ENCODE measurements around the gene WDR88.
"Not testable (repeated sequence)": the region's sequence is repeated elsewhere in the genome, so short reads cannot be mapped to it uniquely, and the experiment has no call there.

WDR88 gene

DNA sequence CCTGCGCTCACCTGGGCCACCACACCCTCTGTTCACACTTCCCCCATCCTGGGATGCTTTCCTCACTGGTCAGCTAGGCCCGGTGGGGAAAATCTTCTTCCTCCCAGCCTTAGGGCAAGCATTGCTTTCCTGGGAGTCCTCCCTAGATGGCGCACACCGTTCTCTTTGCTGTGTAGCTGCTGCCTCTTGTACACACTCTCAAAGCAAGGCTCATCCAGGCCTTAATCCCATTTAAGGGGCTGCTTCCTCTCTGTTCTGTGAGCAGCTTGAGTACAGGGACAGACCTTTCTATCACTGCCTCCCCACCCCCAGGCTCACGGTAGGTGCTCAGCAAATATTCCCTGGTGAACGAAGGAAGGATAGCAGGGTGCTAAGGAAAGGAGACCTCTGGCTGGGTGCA is 82.7 kb downstream of the WDR88 start:
- Mint-ChIP-seq H3K4me3 (no peak overlapping the region), H3K9me3 (no peaks in the 10 kb centered on the region), H3K27me3 (no peaks in the 10 kb centered on the region), H3K4me1 (no peaks in the 10 kb centered on the region), H3K27ac (no peak overlapping the region), H3K36me3 (ENCODE audit: low read depth) (no peaks in the 10 kb centered on the region)
- DNase-seq (no peak), ATAC-seq (no peak)

DNA sequence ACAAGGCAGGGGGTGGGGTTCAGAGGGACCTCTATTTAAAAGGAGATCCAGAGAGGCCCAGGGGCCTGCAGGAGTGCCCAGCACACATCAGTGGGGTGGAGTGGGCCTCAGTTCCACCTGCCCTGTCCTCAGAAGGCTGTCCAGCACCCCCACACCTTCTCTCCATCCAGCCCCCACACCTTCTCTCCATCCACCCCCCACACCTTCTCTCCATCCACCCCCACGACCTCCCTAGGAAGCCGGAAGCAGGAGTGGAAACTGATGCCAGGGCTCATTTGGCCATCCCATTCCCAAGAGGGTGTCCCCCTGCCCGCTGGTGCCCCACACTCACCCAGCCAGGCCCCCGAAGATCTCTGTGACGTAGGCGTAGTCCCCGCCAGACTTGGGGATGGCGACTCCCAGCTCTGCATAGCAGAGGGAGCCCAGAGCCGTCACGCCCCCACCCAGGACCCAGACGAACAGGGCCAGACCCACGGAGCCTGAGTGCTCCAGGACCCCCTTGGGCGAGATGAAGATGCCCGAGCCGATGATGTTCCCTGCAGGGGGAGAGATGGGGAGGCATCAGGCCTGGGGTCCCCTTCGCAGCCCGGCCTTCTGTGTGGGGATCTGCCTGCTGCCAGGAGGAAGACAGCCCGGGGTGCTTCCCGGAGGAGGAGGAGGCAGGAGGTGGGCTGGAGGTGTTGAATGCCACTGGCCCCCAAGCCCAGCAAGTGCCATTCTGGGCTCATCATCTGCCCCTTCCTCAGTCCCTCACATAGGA is 83.7 kb downstream of the WDR88 start:
- DNase-seq (no peak), ATAC-seq (no peak)
- no peaks in the 10 kb centered on the region for H3K9me3 Mint-ChIP-seq
- no peak overlapping the region for H3K4me3 Mint-ChIP-seq
- peaks cover 4% of the 10 kb centered on the region for H3K27me3 Mint-ChIP-seq
- no peaks in the 10 kb centered on the region for H3K36me3 Mint-ChIP-seq (ENCODE audit: low read depth)
- no peaks in the 10 kb centered on the region for H3K4me1 Mint-ChIP-seq
- H3K27ac Mint-ChIP-seq: no peak overlapping the region

DNA sequence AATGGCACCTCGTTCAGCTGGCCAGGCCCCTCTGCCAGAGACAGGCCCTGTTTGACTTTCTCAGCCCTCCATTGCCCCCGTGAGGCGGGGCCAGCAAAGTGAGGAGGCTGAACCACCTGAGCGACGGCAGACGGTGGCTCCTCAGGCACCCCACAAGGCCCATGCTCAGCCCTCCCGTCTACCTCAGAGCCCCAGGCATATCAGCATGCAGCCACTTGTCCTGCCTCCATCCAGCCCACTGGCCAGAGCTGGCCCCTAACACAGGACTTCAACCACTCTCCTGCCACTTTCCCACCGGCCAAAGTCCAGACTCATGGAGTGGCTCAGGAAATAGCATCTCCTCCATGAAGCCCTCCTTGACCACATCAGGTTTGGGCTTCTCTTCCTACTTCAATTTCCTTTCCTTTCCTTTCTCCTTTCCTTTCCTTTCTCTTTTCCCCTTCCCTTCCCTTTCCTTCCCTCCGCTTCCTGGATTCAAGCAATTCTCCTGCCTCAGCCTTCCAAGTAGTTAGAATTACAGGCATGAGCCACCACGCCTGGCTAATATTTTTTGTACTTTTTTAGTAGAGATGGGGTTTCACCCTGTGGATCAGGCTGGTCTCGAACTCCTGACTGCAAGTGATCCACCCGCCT is 84.4 kb downstream of the WDR88 start:
- no peak overlapping the region for H3K27ac Mint-ChIP-seq
- DNase-seq (no peak), ATAC-seq (no peak)
- H3K36me3 Mint-ChIP-seq (ENCODE audit: low read depth): no peaks in the 10 kb centered on the region
- no peak overlapping the region for H3K4me3 Mint-ChIP-seq
- no peaks in the 10 kb centered on the region for H3K4me1 Mint-ChIP-seq
- H3K27me3 Mint-ChIP-seq: peaks cover 7% of the 10 kb centered on the region
- H3K9me3 Mint-ChIP-seq: no peaks in the 10 kb centered on the region

DNA sequence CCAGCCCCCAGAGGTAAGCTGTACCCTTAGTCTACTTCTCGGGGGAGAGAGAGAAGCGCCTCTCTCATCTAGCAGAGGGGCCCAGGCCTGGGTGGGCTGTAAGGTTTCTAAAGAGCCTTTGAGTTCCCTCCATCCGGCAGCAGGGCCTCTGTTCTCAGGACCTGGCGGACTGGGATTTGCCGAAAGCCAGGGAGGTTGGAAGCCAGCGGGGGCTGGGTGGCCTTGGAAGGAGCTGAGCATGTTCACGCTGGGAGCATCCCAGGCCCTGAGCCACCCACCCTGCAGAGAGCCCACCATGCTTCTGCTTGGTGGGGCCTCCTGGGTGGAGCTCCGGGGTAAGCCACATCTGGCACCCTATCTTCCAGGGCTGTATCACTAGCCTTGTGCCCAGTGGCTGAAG is 86.0 kb downstream of the WDR88 start:
- peaks cover 12% of the 10 kb centered on the region for H3K27me3 Mint-ChIP-seq
- ATAC-seq: no peak
- no peak overlapping the region for H3K27ac Mint-ChIP-seq
- no peaks in the 10 kb centered on the region for H3K9me3 Mint-ChIP-seq
- H3K4me1 Mint-ChIP-seq: no peaks in the 10 kb centered on the region
- H3K36me3 Mint-ChIP-seq (ENCODE audit: low read depth): no peaks in the 10 kb centered on the region
- H3K4me3 Mint-ChIP-seq: no peak overlapping the region
- no peak for DNase-seq

DNA sequence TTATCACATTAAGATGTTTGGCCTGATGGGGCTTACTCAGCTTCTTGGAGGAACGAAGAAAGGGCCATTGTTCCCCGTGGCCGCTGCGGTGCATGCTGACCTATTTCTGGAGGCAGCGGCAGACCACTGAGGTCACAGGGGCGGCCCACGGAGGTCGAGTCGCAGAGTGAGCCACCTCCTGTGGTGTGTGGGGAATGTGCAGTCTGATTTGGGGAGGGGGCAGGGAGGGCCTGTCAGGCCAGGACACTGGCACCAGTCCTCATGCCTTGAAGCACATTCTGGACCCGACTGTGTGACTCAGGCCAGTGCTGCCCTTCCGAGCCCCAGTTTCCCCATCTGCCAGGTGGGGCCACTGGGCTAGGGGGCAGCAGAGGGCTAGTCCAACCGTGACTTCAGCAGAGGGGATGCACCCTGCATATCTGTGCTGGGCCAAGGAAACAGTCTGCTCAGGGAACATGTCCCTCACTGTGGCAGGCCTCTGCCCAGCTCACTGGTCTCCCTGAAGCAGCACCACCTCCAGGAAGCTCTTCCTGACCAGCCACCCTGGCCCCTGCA is 87.4 kb downstream of the WDR88 start:
- Mint-ChIP-seq H3K9me3 (no peaks in the 10 kb centered on the region), H3K4me3 (no peak overlapping the region), H3K4me1 (no peaks in the 10 kb centered on the region), H3K36me3 (ENCODE audit: low read depth) (no peaks in the 10 kb centered on the region), H3K27me3 (peaks cover 17% of the 10 kb centered on the region), H3K27ac (no peak overlapping the region)
- ATAC-seq (no peak), DNase-seq (no peak)

DNA sequence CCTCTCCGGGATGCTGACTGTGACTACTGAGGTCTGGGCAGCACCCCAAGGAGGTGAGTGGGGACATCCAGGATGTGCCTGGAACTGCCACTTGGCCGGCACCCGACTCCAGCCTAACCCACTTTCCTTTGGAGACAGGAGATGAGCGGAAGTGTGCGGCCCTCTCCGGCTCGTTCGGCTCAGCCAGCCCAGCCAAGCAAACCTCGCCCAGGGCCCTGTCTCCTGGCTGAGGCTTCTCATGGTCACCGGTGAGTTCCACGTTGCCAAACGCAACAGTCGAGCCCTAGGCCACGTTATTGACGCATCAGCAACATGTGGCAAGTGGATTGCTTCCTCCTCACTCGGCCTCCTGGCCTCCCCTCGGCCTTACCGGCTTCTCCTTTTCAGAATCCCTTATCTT is 88.2 kb downstream of the WDR88 start:
- Mint-ChIP-seq H3K9me3 (no peaks in the 10 kb centered on the region), H3K27me3 (peaks cover 24% of the 10 kb centered on the region), H3K27ac (no peak overlapping the region), H3K4me1 (peaks cover 2% of the 10 kb centered on the region), H3K36me3 (ENCODE audit: low read depth) (no peaks in the 10 kb centered on the region), H3K4me3 (no peak overlapping the region)
- DNase-seq (no peak), ATAC-seq (no peak)

DNA sequence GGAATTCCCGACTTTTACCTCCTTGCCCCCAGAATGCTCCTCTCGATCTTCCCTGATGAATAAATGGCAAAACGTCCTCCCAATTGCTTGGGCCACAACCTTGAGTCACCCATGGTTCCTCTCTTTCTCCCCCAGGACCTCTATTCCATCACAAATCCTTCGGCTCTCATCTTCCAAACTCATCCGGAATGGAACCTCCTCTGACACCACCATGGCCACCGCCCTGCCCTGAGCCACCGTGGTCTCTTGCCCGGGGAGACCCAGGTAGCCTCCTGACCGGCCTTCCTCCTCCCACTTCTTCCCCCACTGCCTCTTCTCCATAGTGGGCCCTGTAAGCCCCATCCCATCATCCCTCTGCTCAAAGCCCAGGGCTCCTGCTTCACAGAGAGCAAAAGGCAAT is 88.8 kb downstream of the WDR88 start:
- Mint-ChIP-seq H3K4me3 (no peak overlapping the region), H3K27ac (no peak overlapping the region), H3K4me1 (peaks cover 2% of the 10 kb centered on the region), H3K9me3 (no peaks in the 10 kb centered on the region), H3K27me3 (peaks cover 25% of the 10 kb centered on the region), H3K36me3 (ENCODE audit: low read depth) (no peaks in the 10 kb centered on the region)
- DNase-seq (no peak), ATAC-seq (no peak)

DNA sequence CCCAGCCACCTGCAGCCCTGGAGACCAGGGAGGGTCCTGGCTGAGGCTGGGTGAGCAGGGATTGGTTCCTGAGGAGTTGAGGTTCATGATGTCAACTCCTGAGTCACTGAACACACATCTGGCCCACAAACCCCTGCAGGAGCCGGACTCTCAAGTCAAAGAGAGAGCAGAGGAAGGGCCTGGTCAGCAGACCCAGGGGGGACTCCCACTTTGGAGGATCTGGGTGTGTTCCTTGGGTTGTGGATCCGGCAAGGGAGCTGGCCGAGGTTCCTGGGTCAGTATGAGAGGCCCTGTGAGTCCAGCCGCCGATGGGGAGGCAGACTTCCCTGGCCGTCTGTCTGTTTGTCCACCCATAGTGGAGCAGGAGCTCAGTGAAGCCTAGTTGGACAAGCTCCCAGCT is 89.7 kb downstream of the WDR88 start:
- no peak overlapping the region for H3K27ac Mint-ChIP-seq
- H3K4me3 Mint-ChIP-seq: no peak overlapping the region
- H3K36me3 Mint-ChIP-seq (ENCODE audit: low read depth): no peaks in the 10 kb centered on the region
- DNase-seq (no peak), ATAC-seq (no peak)
- H3K4me1 Mint-ChIP-seq: peaks cover 10% of the 10 kb centered on the region
- H3K9me3 Mint-ChIP-seq: no peaks in the 10 kb centered on the region
- peaks cover 32% of the 10 kb centered on the region for H3K27me3 Mint-ChIP-seq

DNA sequence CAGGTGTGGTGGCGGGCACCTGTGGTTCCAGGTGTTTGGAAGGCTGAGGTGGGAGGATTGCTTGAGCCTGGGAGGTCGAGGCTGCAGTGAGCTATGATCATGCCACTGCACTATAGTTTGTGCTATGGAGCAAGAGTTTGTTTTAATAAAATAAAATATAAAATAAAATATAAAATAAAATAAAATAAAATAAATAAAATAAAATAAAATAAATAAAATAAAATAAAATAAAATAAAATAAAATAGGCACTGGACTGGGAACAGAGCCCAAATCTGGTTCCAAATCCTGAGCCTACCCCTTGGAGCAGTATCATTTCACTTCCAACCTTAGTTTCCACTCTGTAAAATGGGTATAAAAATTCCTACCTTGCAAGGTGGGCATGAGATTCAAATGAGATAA is 90.3 kb downstream of the WDR88 start:
- H3K4me3 Mint-ChIP-seq; H3K27ac Mint-ChIP-seq; ATAC-seq; DNase-seq; H3K4me1 Mint-ChIP-seq; H3K9me3 Mint-ChIP-seq; H3K36me3 Mint-ChIP-seq (ENCODE audit: low read depth): not testable (repeated sequence)
- peaks cover 36% of the 10 kb centered on the region for H3K27me3 Mint-ChIP-seq

DNA sequence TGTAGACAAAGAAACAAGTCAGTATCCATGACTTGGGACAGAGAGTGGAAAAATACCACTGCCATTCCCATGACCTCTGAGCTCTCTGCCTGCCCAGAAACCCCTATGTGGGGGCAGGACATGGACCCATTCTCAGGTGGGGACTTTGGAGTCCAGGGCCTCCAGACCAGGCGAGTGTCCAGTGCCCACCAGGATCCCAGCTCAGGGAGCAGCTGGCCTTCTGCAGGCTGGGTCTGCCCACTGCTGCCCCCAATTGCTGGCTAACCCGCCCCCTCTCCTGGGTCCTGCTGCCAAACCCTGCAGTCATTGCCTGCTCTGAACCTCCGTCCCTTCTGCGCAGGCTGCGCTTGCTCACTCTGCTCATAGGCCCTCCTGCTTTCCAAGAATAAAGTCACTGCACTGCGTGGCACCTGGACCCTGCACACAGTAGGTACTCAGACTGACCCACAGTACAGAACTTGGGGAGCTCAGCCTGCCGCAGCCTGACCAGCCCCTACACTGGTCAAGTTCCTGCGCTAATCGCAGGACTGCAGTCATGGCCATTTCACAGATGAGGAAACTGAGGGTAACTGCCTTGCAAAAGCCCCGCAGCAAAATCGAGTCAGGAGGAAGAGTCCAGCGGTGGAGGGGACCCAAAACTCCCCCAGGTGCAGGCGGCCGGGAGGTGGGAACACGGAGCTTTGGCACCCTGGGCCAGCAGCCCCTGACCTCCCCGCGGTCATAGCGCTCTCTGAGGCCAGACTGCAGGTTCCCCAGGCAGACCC is 93.0 kb downstream of the WDR88 start:
- Mint-ChIP-seq H3K27ac (no peak overlapping the region), H3K4me1 (peaks cover 10% of the 10 kb centered on the region), H3K27me3 (peaks cover 55% of the 10 kb centered on the region), H3K36me3 (ENCODE audit: low read depth) (peaks cover 14% of the 10 kb centered on the region), H3K4me3 (no peak overlapping the region), H3K9me3 (peaks cover 17% of the 10 kb centered on the region)
- DNase-seq (no peak), ATAC-seq (no peak)
